Suprapubic skin (tissue), 3 donors: ENCODE results near the gene SLC38A3.

Experiments
- EP300 ChIP-seq: sonication (generic); formaldehyde crosslinking; IDR thresholded peaks from one replicate; pipeline ENCODE4 v1.6.1; 2017; ENCODE audit warnings: antibody characterized with exemption
- TF ChIP-seq, protein P1 (sequence below), 2 donors: fragments of 200-600 bp in 1 of 2; fragments of 450-650 bp in 1 of 2; sonication (generic) in 1 of 2; IDR thresholded peaks; one replicate each; pipeline ENCODE4 v1.5.1; 2016 to 2019; ENCODE audit warnings: antibody characterized with exemption in 2 of 2, mild to moderate bottlenecking in 1 of 2, moderate library complexity in 1 of 2

DNA sequence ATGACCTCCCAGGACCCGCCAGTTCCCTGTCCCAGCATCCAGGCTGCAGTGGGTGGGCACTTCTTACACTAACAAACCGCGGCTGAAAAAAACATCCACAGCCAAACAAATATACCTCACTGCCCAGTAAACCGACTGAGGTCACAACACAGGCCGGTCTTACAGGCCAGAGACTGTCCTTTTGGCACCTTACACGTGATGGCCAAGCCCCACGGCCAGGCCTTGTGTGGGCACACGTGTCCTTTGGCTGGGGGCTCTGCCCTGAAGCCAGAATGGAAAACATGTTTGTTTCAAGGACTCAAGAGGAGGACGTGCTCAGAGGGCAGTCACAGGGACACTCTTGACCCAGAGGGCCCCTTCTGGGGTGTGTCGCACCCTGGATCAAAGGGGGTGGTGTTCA, 9.8 kb downstream of the SLC38A3 start:
- TF ChIP-seq, protein P1, sequence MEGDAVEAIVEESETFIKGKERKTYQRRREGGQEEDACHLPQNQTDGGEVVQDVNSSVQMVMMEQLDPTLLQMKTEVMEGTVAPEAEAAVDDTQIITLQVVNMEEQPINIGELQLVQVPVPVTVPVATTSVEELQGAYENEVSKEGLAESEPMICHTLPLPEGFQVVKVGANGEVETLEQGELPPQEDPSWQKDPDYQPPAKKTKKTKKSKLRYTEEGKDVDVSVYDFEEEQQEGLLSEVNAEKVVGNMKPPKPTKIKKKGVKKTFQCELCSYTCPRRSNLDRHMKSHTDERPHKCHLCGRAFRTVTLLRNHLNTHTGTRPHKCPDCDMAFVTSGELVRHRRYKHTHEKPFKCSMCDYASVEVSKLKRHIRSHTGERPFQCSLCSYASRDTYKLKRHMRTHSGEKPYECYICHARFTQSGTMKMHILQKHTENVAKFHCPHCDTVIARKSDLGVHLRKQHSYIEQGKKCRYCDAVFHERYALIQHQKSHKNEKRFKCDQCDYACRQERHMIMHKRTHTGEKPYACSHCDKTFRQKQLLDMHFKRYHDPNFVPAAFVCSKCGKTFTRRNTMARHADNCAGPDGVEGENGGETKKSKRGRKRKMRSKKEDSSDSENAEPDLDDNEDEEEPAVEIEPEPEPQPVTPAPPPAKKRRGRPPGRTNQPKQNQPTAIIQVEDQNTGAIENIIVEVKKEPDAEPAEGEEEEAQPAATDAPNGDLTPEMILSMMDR (IDR thresholded peaks at IDR 0.05), result no peak
- TF ChIP-seq EP300, result no peak
